T47D (cell line): ENCODE results near the gene TSGA10IP.

Experiments
- DNase-seq, 2 experiments: peaks; one replicate each; pipeline versions ENCODE4 v3.0.0 to v3.0.0-alpha.2; 2011 to 2012; ENCODE audit warnings: low read depth in 1 of 2, low spot score in 1 of 2
- JUND ChIP-seq: IDR thresholded peaks from 2 replicates; pipeline ENCODE4 v1.6.1; 2012; ENCODE audit warnings: low read depth
- in situ Hi-C: cut with HindIII; loops from 2 replicates; pipeline ENCODE4 v1.10.0; 2016; ENCODE audit warnings: low sequenced_read_pairs, low pct_unique_long_range_greater_than_20kb

TSGA10IP gene

DNA sequence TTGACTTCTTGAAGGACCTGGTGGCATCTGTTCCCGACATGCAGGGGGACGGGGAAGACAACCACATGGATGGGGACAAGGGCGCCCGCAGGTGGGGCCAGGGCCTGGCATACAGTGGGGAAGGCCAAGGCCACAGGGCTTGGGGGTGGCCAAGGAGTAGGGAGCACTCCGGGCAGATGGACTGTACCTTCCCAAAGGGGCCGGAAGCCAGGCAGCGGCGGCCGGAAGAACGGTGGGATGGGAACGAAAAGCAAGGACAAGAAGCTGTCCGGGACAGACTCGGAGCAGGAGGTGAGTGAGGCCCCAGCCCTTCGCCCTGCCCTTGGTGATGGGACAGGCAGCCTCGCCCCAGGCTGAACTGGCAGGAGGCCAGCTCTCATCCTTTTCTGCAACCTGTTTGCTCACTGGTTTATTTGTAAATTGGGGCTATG lies 24.9 kb upstream of the TSGA10IP start:
- in situ Hi-C loops: no loop called here
- TF ChIP-seq JUND: no peak
- no peak for DNase-seq

- no peak for DNase-seq
- no peak for TF ChIP-seq JUND
- in situ Hi-C loops: no loop called here
These were observed 24.2 kb upstream of the TSGA10IP start for GRCh38 chr11:65921033-65921555.

- no peak for DNase-seq
- no peak for TF ChIP-seq JUND
- in situ Hi-C loops: no loop called here
These were observed 23.4 kb upstream of the TSGA10IP start for GRCh38 chr11:65921876-65922275.

DNA sequence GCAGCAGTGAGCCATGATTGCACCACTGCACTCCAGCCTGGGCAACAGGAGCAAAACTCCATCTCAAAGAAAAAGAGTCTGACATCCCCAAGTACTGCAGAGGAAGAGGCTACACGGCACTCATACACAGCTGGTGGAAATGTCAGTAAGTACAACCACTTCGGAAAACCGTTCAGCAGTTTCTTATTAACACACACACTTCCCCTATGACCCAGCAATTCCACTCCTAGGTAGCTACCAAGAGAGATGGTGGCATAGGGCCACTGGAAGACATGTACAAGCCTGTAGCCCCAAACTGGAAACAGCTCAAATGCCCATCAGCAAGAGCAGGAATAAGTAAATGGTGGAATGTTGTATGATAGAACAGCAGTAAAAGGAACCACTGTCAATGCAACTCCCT lies 22.7 kb upstream of the TSGA10IP start:
- DNase-seq: no peak
- in situ Hi-C loops: no loop called here
- TF ChIP-seq JUND: no peak

GRCh38 chr11:65925397-65925796 lies 19.9 kb upstream of the TSGA10IP start:
- TF ChIP-seq JUND: no peak
- DNase-seq: peak; percentile 58 to 83
- in situ Hi-C loops: no loop called here

GRCh38 chr11:65927904-65928397 lies 17.3 kb upstream of the TSGA10IP start:
- in situ Hi-C loops: no loop called here
- no peak for DNase-seq
- no peak for TF ChIP-seq JUND

DNA sequence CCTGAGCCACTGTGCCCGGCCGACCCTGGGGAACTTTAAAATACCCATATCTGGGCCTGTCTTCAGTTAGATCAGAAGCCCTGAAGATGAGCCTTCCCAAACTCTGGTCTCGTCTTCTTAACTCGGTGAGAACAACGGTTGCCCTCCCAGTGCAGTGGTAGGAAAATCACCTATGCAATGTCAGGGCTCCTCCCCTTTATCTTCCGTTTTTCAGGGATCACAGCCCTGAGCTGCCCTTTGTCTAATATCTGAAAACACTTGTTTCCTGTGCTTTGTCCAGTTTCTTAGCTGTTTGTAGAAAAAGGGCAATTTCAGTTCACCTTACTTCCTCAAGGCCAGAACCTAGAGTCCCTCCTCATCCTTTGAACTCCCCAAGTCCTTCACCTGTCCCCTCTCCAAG lies 16.6 kb upstream of the TSGA10IP start:
- in situ Hi-C loops: no loop called here
- DNase-seq: no peak
- TF ChIP-seq JUND: no peak

- no peak for TF ChIP-seq JUND
- DNase-seq: no peak
- in situ Hi-C loops: no loop called here
These were observed 13.3 kb upstream of the TSGA10IP start for GRCh38 chr11:65931773-65932557.

- peak in 1 of 2 experiments; percentile 74 for DNase-seq
- in situ Hi-C loops: no loop called here
These were observed 12.7 kb upstream of the TSGA10IP start for GRCh38 chr11:65932558-65932919.

DNA sequence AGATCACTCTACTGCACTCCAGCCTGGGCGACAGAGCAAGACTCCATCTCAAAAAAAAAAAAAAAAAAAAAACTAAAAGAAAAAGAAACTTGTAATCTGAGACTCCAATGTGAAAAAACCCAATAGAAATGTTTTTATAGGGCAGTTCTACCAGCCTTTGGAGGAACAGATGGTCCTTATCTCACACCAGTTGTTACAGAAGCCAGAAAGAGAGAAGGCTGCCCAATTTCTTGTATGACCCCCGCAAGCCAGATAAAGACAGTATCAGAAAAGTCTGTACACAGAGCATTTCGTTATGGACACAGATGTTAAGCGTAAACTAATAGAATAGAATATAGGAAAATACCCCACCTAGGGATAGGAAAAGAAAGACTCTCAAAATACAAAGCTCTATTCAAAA lies 11.3 kb upstream of the TSGA10IP start:
- no peak for TF ChIP-seq JUND
- DNase-seq: no peak
- in situ Hi-C loops: no loop called here

More at GRCh38 chr11:65932558-65932919, 12.7 kb upstream of the TSGA10IP start:
- no peak for TF ChIP-seq JUND

DNA sequence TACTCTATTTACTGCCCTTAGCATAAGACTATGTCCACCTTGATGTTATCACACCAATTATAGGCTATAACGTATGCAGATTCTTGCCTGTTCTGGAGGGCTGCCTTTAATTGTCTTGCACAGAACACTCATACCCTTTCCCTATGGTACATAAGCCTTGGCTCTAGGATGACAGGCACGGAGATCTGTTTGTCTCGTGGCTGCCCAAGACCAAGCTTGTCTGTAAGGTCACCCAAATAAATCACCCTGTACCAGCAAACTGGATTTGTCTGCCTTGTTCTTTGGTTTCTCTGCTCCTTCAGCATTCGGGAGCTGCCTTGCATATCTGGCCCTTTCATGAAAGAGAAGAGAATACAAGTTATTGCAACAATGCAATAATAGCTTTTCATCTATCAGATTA lies 7.5 kb upstream of the TSGA10IP start:
- in situ Hi-C loops: no loop called here
- TF ChIP-seq JUND: no peak
- no peak for DNase-seq

- no peak for TF ChIP-seq JUND
- no peak for DNase-seq
- in situ Hi-C loops: no loop called here
These were observed 3.5 kb upstream of the TSGA10IP start for GRCh38 chr11:65941720-65942310.

- DNase-seq: no peak
- TF ChIP-seq JUND: no peak
- in situ Hi-C loops: no loop called here
These were observed 2.7 kb upstream of the TSGA10IP start for GRCh38 chr11:65942531-65942930.
